Fibroblast of mammary gland (primary cell): ENCODE measurements around the gene STIM2.
A peak's percentile ranks its signal among the peaks of the same experiment; 100 is the strongest.

ENCODE experiments used
- DNase-seq: peaks from one replicate; pipeline ENCODE4 v3.0.0-alpha.2; 2010; ENCODE audit warnings: low read depth
- H3K4me3 ChIP-seq: 2 replicates; pipeline ENCODE4 v1.5.1; 2011; ENCODE audit warnings: low read depth, mild to moderate bottlenecking, low read length, moderate library complexity; ENCODE audit not compliant: control insufficient read depth
- TF ChIP-seq, protein P1 (sequence below): conservative IDR thresholded peaks from 2 replicates; pipeline ENCODE4 v1.5.1; 2011; ENCODE audit warnings: low read depth, low read length, inconsistent platforms; ENCODE audit not compliant: control insufficient read depth, insufficient read depth

The STIM2 gene

GRCh38 chr4:26987191-26987590 is 126.5 kb downstream of the STIM2 start:
- H3K4me3 ChIP-seq: no peak overlapping the region
- TF ChIP-seq, protein P1, sequence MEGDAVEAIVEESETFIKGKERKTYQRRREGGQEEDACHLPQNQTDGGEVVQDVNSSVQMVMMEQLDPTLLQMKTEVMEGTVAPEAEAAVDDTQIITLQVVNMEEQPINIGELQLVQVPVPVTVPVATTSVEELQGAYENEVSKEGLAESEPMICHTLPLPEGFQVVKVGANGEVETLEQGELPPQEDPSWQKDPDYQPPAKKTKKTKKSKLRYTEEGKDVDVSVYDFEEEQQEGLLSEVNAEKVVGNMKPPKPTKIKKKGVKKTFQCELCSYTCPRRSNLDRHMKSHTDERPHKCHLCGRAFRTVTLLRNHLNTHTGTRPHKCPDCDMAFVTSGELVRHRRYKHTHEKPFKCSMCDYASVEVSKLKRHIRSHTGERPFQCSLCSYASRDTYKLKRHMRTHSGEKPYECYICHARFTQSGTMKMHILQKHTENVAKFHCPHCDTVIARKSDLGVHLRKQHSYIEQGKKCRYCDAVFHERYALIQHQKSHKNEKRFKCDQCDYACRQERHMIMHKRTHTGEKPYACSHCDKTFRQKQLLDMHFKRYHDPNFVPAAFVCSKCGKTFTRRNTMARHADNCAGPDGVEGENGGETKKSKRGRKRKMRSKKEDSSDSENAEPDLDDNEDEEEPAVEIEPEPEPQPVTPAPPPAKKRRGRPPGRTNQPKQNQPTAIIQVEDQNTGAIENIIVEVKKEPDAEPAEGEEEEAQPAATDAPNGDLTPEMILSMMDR: no peak
- DNase-seq: no peak

DNA sequence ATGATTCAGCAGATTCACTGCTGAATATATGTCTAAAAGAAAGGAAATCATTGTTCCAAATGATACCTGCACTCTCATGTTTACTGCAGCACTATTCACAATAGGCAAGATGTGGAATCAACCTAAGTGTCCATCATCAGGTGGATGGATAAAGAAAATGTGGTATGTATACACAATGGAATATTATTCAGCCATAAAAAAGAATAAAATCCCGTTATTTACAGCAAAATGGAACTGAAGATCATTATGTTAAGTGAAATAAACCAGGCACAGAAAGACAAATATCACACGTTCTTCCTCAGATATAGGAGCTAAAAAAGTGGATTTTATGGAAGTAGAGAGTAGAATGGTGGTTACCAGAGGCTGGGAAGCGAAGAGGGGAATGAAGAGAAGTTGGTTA is 130.4 kb downstream of the STIM2 start:
- TF ChIP-seq, protein P1: no peak
- no peak overlapping the region for H3K4me3 ChIP-seq
- DNase-seq: no peak

DNA sequence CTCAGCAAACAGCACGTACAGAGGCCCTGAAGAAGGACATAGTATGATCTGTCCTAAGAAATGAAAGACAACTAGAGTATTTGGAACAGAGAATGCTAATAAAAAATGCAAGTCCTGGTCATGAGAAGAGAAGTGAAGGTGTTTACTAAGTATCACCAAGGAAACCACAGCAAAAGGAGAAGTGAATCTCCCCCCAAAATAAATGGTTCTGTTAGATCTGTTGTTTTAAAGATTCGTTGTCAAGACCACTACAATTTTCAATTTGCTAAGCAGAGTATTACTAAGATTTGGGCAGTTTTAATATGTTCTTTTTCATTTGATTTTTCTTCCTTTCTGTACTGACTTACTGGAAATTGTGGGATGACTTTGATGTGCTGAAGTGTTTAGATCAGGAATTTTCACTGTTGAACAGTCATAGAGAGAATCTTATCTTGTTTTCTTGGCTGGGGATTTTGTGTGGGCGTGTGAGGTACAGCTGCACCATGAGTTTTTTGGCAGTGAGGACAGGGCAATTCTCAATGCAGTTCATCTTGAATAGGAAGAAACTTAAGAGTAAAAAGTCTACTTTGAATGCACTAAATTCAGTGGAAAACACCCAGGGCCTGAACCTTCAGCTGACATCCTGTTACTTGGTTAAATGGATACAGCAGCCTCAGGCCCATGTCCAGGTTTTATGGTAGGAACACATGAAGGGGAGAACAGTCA is 132.2 kb downstream of the STIM2 start:
- no peak overlapping the region for H3K4me3 ChIP-seq
- TF ChIP-seq, protein P1: no peak
- peak; percentile 70 for DNase-seq

DNA sequence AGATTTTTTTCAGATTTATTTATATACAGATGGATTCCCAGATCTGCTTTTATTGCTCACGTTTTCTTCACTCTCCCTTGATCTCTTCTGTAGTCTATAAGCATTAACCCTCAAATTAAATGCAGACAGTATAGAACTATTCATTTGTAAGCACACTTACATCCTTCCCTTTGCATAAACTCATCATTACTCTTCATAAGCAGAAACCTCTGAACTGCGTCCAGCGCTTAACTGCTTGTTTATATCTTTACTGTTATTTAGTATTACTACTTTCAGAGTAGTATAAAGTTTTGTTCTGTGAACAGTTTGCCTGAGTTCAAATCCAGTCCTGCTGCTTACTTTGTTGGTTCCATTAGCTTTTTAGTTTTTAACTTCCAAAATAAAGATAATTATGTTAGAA is 132.9 kb downstream of the STIM2 start:
- no peak overlapping the region for H3K4me3 ChIP-seq
- TF ChIP-seq, protein P1: no peak
- no peak for DNase-seq

GRCh38 chr4:26993967-26994366 is 133.3 kb downstream of the STIM2 start:
- H3K4me3 ChIP-seq: no peak overlapping the region
- TF ChIP-seq, protein P1: no peak
- no peak for DNase-seq

DNA sequence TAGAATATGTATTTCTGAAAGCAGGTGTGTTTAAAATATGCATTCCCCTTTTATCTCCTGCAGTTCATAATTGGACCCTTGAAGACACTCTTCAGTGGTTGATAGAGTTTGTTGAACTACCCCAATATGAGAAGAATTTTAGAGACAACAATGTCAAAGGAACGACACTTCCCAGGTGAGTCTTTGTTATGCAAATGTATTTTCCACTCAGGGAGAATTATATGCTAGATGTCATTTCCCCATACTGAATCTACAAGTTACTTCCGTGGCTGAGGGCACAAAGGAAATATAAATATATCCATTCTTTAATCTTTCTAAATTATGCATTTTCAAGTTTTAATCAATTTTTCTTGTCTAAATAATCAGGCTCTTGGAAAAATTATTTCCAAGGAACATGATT is 134.7 kb downstream of the STIM2 start:
- TF ChIP-seq, protein P1: no peak
- no peak for DNase-seq
- H3K4me3 ChIP-seq: no peak overlapping the region
